Measurements from ENCODE around the gene CRIP1.

The CRIP1 gene

DNA sequence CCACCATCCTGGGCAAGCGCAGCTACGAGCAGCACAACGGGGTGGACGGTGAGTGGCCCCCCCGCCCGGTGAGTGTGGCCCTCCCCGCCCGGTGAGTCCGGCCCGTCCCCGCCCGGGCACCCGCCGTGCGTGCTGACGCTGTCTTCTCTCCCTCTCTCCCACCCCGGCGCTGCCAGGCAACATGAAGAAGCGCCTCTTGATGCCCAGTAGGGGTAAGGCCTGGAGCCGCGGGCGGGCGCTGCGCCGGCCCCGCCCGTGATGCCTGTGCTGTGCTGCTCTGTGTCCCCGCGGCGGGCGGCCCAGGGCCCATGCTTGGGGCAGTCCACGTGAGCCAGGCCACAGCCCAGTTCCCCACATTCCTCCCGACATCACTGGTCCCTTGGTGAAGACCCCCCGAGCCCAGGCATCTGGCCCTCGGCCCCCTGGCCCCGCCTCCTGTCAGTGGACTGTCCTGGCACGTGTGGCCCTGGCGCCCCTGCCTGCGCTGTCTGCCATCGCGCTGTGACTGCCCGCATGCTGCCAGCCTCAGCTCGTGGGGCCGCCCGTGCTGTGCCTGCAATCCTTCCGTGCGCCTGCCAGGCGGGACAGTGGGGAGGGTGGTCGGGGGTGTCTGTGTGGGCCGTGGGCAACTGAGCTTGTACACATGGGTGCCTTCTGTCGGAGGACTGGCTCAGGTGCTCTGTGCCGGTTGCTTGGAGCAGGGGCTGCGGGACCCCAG, 20.0 kb upstream of the CRIP1 start:
- H3K4me3 ChIP-seq (ENCODE audit: low read depth, low read length), result no peak overlapping the region
- DNase-seq (ENCODE audit: low read depth), result no peak
- no peak for TF ChIP-seq CTCF (IDR thresholded peaks at IDR 0.05; ENCODE audit: insufficient read depth, low read depth, low read length, missing control alignments)

DNA sequence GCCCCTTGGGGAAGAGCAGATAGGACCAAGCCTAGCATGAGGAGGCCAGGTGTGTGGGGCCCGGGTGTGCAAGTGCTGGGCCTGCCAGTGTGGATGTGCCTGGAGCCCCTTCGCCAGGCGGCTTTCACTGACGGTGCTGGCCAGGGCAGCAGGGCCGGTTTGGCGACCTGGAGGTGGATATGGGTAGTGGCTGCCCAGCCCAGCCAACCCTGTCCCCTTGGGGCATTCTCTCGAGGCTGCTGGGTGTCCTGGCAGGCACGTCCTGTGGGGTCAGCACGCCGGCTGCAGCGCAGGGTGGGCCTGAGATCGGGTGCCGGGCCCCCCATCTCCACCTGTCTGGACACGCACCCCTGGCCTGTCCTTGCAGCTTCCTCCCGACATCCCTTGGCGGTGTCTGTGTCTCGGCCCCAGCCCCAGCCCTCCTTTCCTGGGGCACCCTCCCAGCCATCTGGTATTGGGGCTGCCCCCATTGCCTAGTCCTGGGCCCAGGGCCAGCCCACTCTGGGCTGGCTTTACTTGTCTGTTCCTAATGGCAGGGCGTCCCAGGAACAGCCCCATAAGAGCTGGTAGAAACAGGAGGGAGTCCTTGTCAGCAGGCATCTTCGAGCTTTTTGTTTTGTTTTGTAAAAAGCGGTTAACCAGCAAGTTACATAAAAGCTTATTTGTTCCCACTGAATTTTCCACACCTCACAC, 19.3 kb upstream of the CRIP1 start:
- TF ChIP-seq CTCF (IDR thresholded peaks at IDR 0.05; ENCODE audit: insufficient read depth, low read depth, low read length, missing control alignments), result no peak
- H3K4me3 ChIP-seq (ENCODE audit: low read depth, low read length), result no peak overlapping the region
- DNase-seq (ENCODE audit: low read depth), result no peak

DNA sequence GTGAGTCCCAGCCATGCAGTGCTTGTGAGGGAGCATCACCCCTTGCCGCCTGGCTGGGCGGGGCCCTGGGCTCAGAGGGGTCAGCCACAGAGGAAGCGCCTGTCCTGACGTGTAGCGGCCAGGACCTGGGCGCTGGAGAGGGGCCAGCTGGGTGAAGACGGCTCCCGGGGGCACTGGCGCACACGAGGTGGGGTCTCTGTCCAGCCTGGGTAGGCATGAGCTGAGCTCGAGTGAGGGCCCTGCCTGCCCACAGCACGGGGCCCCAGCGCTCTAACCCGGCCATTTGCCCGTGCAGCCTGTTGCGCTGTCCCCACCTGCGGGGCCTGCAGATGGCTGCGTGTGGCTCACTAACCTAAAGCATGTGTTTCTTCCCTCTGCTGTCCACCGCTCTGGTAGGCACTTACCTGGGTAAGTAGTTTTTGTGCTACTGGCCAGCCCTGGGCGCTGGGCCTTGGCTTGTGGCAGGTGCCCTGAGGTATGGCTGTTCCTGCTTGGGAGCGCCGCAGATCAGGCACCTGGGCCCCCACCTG, 18.7 kb upstream of the CRIP1 start:
- no peak for DNase-seq (ENCODE audit: low read depth)
- no peak overlapping the region for H3K4me3 ChIP-seq (ENCODE audit: low read depth, low read length)
- no peak for TF ChIP-seq CTCF (IDR thresholded peaks at IDR 0.05; ENCODE audit: insufficient read depth, low read depth, low read length, missing control alignments)

DNA sequence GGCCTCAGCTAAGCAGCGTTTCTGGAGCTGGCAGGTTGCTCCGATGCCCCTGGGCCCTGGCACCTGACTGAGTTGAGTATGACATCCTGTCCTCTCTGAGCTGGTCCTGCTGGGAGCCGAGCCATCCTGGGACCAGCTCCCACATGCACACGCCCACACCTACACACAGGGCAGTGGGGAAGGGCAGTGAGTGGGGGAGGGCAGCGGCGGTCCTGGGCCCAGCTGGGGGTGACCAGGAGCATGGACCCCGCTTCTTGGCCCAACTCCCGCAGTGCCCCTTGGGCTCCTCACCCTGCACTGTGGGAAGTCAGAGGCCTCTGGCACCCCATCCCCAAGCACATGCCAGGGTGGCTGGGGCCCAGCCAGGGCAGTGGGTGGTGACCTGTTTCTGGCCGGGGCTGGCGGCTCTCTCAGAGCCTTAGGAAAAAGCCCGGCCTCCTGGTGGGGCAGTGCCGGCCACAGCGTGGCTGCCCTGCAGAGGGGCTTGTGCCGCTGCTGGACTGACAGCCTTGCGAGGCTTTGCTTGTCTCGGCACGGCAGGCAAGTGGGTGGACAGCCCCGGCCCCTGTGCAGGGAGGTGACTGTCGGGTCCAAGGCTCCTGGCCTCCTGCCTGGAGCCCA, 18.0 kb upstream of the CRIP1 start:
- no peak for TF ChIP-seq CTCF (IDR thresholded peaks at IDR 0.05; ENCODE audit: insufficient read depth, low read depth, low read length, missing control alignments)
- H3K4me3 ChIP-seq (ENCODE audit: low read depth, low read length), result no peak overlapping the region
- DNase-seq (ENCODE audit: low read depth), result no peak

- H3K4me3 ChIP-seq (ENCODE audit: low read depth, low read length), result no peak overlapping the region
- no peak for DNase-seq (ENCODE audit: low read depth)
- no peak for TF ChIP-seq CTCF (IDR thresholded peaks at IDR 0.05; ENCODE audit: insufficient read depth, low read depth, low read length, missing control alignments)
Observed at GRCh38 chr14:105469456-105470349, 17.0 kb upstream of the CRIP1 start.

All from GM12865 (cell line).